GM23248 (cell line): Measurements from ENCODE around the gene TXNL4A. TPM values are rescaled to one million over a fixed set of nuclear protein-coding genes. Genes with fewer than 3 reads are reported as not detected.

Source experiments
- DNase-seq: peaks from one replicate; pipeline ENCODE4 v3.0.0-alpha.2; 2015
- H2AFZ ChIP-seq: fragments of 200-600 bp; sonication (generic); 2 replicates; pipeline ENCODE4 v1.6.1; 2016; ENCODE audit warnings: antibody characterized with exemption
- H3F3A ChIP-seq: fragments of 200-600 bp; sonication (generic); 2 replicates; pipeline ENCODE4 v1.6.1; 2016; ENCODE audit warnings: mild to moderate bottlenecking, antibody characterized with exemption, mixed run types; ENCODE audit not compliant: insufficient read depth
- H3K27ac ChIP-seq: fragments of 200-600 bp; sonication (generic); 2 replicates; pipeline ENCODE4 v1.5.1; 2016; ENCODE audit warnings: mild to moderate bottlenecking
- H3K27me3 ChIP-seq: fragments of 200-600 bp; sonication (generic); replicated peaks from 2 replicates; pipeline ENCODE4 v1.6.1; 2016; ENCODE audit warnings: mild to moderate bottlenecking; ENCODE audit not compliant: insufficient read depth
- H3K36me3 ChIP-seq: fragments of 200-600 bp; sonication (generic); 2 replicates; pipeline ENCODE4 v1.6.1; 2016; ENCODE audit warnings: low read depth, mild to moderate bottlenecking
- H3K4me1 ChIP-seq: fragments of 200-600 bp; sonication (generic); 2 replicates; pipeline ENCODE4 v1.6.1; 2016; ENCODE audit warnings: mild to moderate bottlenecking; ENCODE audit not compliant: insufficient read depth
- H3K4me2 ChIP-seq: fragments of 200-600 bp; sonication (generic); one replicate; pipeline ENCODE4 v1.6.1; 2016; ENCODE audit warnings: mild to moderate bottlenecking; ENCODE audit not compliant: unreplicated experiment
- H3K4me3 ChIP-seq: fragments of 200-600 bp; sonication (generic); 2 replicates; pipeline ENCODE4 v1.5.1; 2016; ENCODE audit warnings: mild to moderate bottlenecking
- H3K79me2 ChIP-seq: fragments of 200-600 bp; sonication (generic); 2 replicates; pipeline ENCODE4 v1.6.1; 2016; ENCODE audit warnings: mild to moderate bottlenecking; ENCODE audit not compliant: insufficient read depth
- H3K9ac ChIP-seq: fragments of 200-600 bp; sonication (generic); 2 replicates; pipeline ENCODE4 v1.6.1; 2016; ENCODE audit warnings: mild to moderate bottlenecking
- H3K9me2 ChIP-seq: fragments of 200-600 bp; sonication (generic); 2 replicates; pipeline ENCODE4 v1.6.1; 2016; ENCODE audit warnings: mixed run types, mild to moderate bottlenecking, moderate library complexity; ENCODE audit not compliant: insufficient read depth
- H3K9me3 ChIP-seq: fragments of 200-600 bp; sonication (generic); one replicate; pipeline ENCODE4 v1.6.1; 2017; ENCODE audit warnings: low read depth
- H4K20me1 ChIP-seq: fragments of 200-600 bp; sonication (generic); 2 replicates; pipeline ENCODE4 v1.6.0; 2016; ENCODE audit not compliant: insufficient read depth
- EZH2 ChIP-seq: fragments of 200-600 bp; sonication (generic); IDR thresholded peaks from 2 replicates; pipeline ENCODE4 v1.6.1; 2018; ENCODE audit warnings: antibody characterized with exemption, mild to moderate bottlenecking; ENCODE audit not compliant: insufficient read depth, poor library complexity, severe bottlenecking
- EZH2phosphoT487 ChIP-seq: fragments of 200-600 bp; sonication (generic); IDR thresholded peaks from 2 replicates; pipeline ENCODE4 v1.6.1; 2018; ENCODE audit warnings: antibody characterized with exemption, moderate library complexity, mild to moderate bottlenecking, low read depth; ENCODE audit not compliant: insufficient read depth
- WGBS, 2 experiments: methylation state at CpG; one replicate each; pipeline ENCODE4 v1.1.6; 2015 to 2017; ENCODE audit warnings: low lambda C conversion rate in 2 of 2, low coverage in 1 of 2; ENCODE audit errors: missing lambda C conversion rate in 2 of 2; 5-methylcytosine and 5-hydroxymethylcytosine counted together
- in situ Hi-C: fragments of 300-500 bp; cut with MboI; formaldehyde crosslinking; loops from 2 replicates; pipeline ENCODE4 v1.15.0; 2020
- polyA plus RNA-seq: library from polyadenylated mRNA; unstranded; fragments of >200 nt; fragmentation: Nextera tagmentation; extraction: Ambion mirVana; gene quantifications from 2 replicates; pipeline ENCODE4 v1.2.1, GENCODE V29; 2016
- total RNA-seq: library from RNA; depleted of rRNA; stranded (reverse); fragments of >200 nt; shearing (Covaris generic); gene quantifications from 2 replicates; pipeline ENCODE4 v1.2.3, GENCODE V29; 2014

Gene TXNL4A
- total and polyA plus RNA-seq, 2 experiments from 2014 or later, result 17.4 to 192 TPM

DNA sequence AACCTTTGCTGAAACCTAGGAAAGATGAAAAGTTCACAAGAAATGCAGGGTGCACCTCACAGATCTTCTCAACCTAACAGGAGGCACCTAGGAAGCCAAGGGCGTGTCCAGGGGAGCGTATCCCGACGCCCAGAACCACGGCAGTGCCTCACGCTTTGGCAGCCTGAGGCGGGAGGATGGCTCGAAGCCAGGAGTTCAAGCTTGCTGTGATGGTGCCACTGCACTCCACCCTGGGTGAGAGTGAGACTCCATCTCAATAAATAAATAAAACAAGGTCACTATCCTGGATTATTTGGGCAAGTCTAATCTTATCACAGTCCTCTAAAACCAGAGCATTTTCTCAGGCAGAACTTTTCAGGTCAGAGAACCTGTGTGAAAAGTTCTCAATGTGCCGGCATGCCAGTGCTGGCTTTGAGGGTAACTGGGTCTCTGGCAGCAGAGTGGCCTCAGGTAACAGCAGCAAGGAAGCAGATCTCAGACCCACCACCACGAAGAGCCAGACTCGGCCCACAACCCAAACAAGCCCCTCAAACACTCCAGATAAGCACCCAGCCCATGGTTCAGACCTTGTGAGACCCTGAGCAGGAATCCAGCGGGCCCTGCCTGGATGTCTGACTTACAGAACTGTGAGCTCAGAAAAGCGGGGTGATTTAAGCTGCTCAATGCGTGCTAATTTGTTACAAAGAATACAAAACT is 12.2 kb downstream of the TXNL4A start:
- H3K27ac ChIP-seq, result no peak overlapping the region
- no peaks in the 10 kb centered on the region; the same call in 1 of the 2 replicates for H4K20me1 ChIP-seq
- no peaks in the 10 kb centered on the region for H3F3A ChIP-seq
- DNase-seq, result no peak
- H2AFZ ChIP-seq, result no peak overlapping the region
- H3K27me3 ChIP-seq, result no peaks in the 10 kb centered on the region
- H3K9me3 ChIP-seq, result no peaks in the 10 kb centered on the region
- H3K79me2 ChIP-seq, result peaks cover 100% of the 10 kb centered on the region
- no peak overlapping the region for H3K9ac ChIP-seq
- no peak for TF ChIP-seq EZH2
- no peak for TF ChIP-seq EZH2phosphoT487
- H3K4me3 ChIP-seq, result no peak overlapping the region
- H3K4me2 ChIP-seq, result no peak overlapping the region
- H3K36me3 ChIP-seq, result peaks cover 9% of the 10 kb centered on the region; the same call in 1 of the 2 replicates
- in situ Hi-C loops, result no loop called here
- no peaks in the 10 kb centered on the region for H3K4me1 ChIP-seq
- no peaks in the 10 kb centered on the region for H3K9me2 ChIP-seq
- 65 to 71% methylated on average over 14 of the region's 14 CpGs for WGBS, 2 experiments

DNA sequence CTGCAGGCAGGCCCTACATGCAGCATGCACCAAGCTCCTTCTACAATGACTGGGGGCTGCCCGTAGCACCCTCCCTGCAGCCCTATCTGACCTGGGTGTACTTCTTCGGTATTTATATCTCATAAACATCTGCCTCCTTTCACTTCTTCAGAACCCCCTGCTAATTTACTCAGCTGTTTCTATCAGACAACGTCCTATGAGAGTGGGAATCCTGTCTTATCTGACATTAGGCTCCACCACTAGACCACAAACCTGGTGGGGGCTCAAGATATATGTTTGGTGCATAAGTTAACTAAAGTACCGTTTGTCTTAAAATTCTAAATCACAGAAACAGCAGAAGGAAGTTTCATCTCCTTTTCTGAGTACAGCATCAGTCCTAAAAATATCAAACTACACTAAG is 13.3 kb downstream of the TXNL4A start:
- Histone ChIP-seq H3K9me2 (no peaks in the 10 kb centered on the region), H3K9me3 (no peaks in the 10 kb centered on the region), H3K27me3 (no peaks in the 10 kb centered on the region), H3K79me2 (peaks cover 98% of the 10 kb centered on the region), H3K4me1 (no peaks in the 10 kb centered on the region), H3K9ac (no peak overlapping the region), H2AFZ (no peak overlapping the region), H3K4me3 (no peak overlapping the region), H3K4me2 (no peak overlapping the region), H3K36me3 (peaks cover 15% of the 10 kb centered on the region; the same call in 1 of the 2 replicates), H4K20me1 (no peaks in the 10 kb centered on the region; the same call in 1 of the 2 replicates), H3K27ac (no peak overlapping the region), H3F3A (peaks cover 8% of the 10 kb centered on the region; the same call in 1 of the 2 replicates)
- TF ChIP-seq EZH2phosphoT487 (no peak), EZH2 (no peak)
- DNase-seq, result no peak
- in situ Hi-C loops, result no loop called here
- WGBS, 2 experiments, result 86% methylated on average over 4 of the region's 4 CpGs

DNA sequence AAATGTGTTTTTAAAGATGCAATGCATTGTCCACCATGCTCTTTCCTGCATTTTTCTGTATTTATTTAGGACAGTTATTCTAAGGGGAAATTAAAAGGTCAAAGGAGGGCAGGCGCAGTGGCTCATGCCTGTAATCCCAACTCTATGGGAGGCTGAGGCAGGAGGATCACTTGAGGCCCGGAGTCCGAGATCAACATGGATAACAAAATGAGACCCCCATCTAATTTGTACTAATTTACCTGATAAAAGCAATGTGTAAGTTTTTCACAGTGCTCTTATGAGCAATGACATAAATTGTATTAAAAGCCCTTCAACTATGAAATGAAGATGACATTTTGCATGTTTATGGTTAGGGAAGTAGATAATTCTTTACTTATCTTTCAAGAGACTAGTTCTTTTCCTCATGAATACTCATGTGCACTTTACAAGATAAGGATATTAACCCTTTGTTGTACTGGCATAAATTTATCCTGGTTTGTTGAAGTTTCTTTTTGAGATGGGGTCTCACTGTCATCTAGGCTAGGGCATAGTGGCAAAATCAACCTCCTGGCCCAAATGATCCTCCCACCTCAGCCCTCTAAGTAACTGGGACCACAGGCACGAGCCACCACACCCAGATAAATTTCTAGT is 14.2 kb downstream of the TXNL4A start:
- 90 to 91% methylated on average over 4 of the region's 4 CpGs for WGBS, 2 experiments
- Histone ChIP-seq H3K27me3 (no peaks in the 10 kb centered on the region), H3K27ac (no peak overlapping the region), H3K36me3 (peaks cover 15% of the 10 kb centered on the region; the same call in 1 of the 2 replicates), H3F3A (peaks cover 8% of the 10 kb centered on the region; the same call in 1 of the 2 replicates), H2AFZ (no peak overlapping the region), H3K9ac (no peak overlapping the region), H4K20me1 (no peaks in the 10 kb centered on the region; the same call in 1 of the 2 replicates), H3K4me3 (no peak overlapping the region), H3K4me1 (no peaks in the 10 kb centered on the region), H3K4me2 (no peak overlapping the region), H3K79me2 (peaks cover 89% of the 10 kb centered on the region), H3K9me3 (no peaks in the 10 kb centered on the region), H3K9me2 (no peaks in the 10 kb centered on the region)
- in situ Hi-C loops, result no loop called here
- TF ChIP-seq EZH2, result no peak
- TF ChIP-seq EZH2phosphoT487, result no peak
- no peak for DNase-seq

DNA sequence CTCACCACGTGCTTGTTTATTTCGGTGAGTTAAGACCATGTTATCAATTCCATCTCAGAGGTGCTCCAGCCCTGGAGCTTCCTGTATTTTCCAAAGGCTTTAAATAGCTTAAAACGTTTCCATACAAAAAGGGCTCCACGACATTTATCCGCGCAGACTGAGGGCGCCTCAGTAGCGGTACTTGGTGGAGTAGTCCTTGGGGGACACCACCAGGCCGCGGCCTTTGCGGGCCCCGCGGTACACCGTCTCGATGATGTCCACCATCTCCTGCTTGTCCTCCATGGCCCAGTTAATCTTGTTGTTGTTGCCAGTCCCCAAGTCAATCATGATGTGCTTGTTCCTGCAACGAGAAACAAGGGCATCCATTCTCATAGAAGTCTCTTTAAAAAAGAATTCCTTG is 14.8 kb downstream of the TXNL4A start:
- Histone ChIP-seq H3K4me3 (no peak overlapping the region), H3K4me2 (no peak overlapping the region), H3K4me1 (no peaks in the 10 kb centered on the region), H3K79me2 (peaks cover 83% of the 10 kb centered on the region), H3K9ac (no peak overlapping the region), H4K20me1 (no peaks in the 10 kb centered on the region), H3K27me3 (no peaks in the 10 kb centered on the region), H3K36me3 (peaks cover 15% of the 10 kb centered on the region; the same call in 1 of the 2 replicates), H3K9me3 (no peaks in the 10 kb centered on the region), H3K27ac (no peak overlapping the region), H3K9me2 (no peaks in the 10 kb centered on the region), H3F3A (peaks cover 8% of the 10 kb centered on the region; the same call in 1 of the 2 replicates), H2AFZ (no peak overlapping the region)
- in situ Hi-C loops, result no loop called here
- 94 to 95% methylated on average over 15 to 16 of the region's 16 CpGs for WGBS, 2 experiments
- DNase-seq, result no peak
- TF ChIP-seq EZH2phosphoT487 (no peak), EZH2 (no peak)
